Ishikawa (cell line): ENCODE results near the gene FLVCR2.

Source experiments
- CEBPB ChIP-seq: IDR thresholded peaks from 2 replicates; pipeline ENCODE4 v1.6.1; 2012
- EGR1 ChIP-seq: IDR thresholded peaks from 2 replicates; pipeline ENCODE4 v1.6.1; 2012
- EP300 ChIP-seq: IDR thresholded peaks from 2 replicates; pipeline ENCODE4 v1.6.1; 2012; ENCODE audit warnings: borderline replicate concordance
- FOXM1 ChIP-seq: IDR thresholded peaks from 2 replicates; pipeline ENCODE4 v1.6.1; 2012; ENCODE audit warnings: low read depth, borderline replicate concordance
- RAD21 ChIP-seq: IDR thresholded peaks from 2 replicates; pipeline ENCODE4 v1.6.1; 2012; ENCODE audit warnings: low read depth
- TAF1 ChIP-seq: IDR thresholded peaks from 2 replicates; pipeline ENCODE4 v1.6.1; 2012; ENCODE audit warnings: low read depth, mild to moderate bottlenecking
- TCF12 ChIP-seq: IDR thresholded peaks from 2 replicates; pipeline ENCODE4 v1.6.1; 2012; ENCODE audit warnings: low read depth
- TEAD4 ChIP-seq: IDR thresholded peaks from 2 replicates; pipeline ENCODE4 v1.6.1; 2012
- YY1 ChIP-seq: IDR thresholded peaks from 2 replicates; pipeline ENCODE4 v1.6.1; 2012; ENCODE audit warnings: low read depth
- TF ChIP-seq, protein P1 (sequence below): IDR thresholded peaks from 2 replicates; pipeline ENCODE4 v1.6.1; 2012

- TF ChIP-seq YY1 (no peak), TEAD4 (no peak), TCF12 (no peak), RAD21 (no peak), EGR1 (no peak), CEBPB (no peak), EP300 (no peak), TAF1 (no peak), FOXM1 (no peak)
- TF ChIP-seq, protein P1, sequence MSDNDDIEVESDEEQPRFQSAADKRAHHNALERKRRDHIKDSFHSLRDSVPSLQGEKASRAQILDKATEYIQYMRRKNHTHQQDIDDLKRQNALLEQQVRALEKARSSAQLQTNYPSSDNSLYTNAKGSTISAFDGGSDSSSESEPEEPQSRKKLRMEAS = no peak
Measured at GRCh38 chr14:75626396-75626795, 48.0 kb downstream of the FLVCR2 start.
